H54 (cell line): ENCODE measurements around the gene SOWAHB.

Experiments
- DNase-seq: peaks from one replicate; pipeline ENCODE4 v3.0.0; 2011; ENCODE audit warnings: low spot score, mixed read lengths; ENCODE audit not compliant: insufficient read length
- FAIRE-seq: peaks from 3 replicates; lab custom pipeline; 2011; peaks lifted over from hg19 to GRCh38; lab: Jason Lieb, UNC
- POLR2A ChIP-seq: IDR thresholded peaks from 2 replicates; pipeline ENCODE4 v1.6.1; 2011; ENCODE audit warnings: low read depth, mild to moderate bottlenecking, low read length

The SOWAHB gene

DNA sequence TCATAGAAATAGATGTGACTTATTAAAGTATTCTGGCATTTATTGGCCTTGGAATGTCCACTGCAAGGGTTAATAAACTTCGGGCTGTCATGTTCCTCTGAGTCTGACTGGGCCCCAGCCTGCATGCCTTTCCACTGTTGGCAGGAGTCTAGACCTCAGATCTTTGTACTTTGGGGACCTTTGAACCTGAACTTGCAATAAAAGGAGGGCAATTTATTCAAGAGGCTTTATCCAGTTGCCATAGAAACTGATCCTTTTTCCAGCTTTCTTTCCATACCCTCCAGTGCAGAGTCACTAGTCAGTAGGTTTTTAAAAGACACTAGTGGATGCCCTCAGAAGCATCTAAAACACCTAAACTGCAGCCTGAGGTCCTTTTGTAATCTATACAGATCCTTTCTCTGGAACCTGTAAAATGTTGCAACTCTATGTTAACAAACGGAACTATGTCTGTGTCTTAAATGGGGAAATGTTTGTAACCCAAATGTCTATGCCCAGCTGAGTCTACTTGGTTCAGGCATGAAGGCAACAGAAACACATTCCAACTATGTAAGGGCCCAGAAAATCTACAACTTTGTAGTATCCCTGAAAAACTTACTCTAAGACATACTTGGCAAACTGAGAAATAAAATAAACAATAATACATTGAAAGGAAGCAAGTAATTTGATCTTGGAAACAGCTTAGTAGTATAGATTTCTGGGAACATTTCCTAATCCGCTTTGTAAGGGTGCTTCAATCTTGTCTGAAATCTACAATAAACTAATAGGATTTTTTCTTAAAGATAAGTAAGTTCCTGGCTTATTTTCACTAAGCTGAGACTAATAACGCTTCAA lies 41.5 kb downstream of the SOWAHB start:
- TF ChIP-seq POLR2A: no peak
- FAIRE-seq (no peak), DNase-seq (no peak)

DNA sequence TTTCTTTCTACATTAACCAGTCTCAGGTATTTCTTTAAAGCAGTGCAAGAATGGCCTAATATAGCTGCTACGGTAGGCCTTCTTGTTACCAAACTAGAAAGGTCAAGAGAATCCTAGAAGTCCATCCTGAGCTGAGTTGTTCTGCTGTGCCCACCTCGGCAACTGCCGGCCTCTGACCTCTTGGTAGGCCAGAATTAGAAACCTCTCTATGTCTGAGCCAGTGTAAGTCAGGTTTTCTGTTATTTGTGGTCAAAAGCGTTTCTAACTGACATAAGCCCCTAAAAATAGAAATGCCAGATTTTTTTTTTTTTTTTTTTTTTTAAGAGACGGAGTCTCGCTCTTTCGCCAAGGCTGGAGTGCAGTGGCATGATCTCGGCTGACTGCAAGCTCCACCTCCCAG lies 43.1 kb downstream of the SOWAHB start:
- no peak for FAIRE-seq

DNA sequence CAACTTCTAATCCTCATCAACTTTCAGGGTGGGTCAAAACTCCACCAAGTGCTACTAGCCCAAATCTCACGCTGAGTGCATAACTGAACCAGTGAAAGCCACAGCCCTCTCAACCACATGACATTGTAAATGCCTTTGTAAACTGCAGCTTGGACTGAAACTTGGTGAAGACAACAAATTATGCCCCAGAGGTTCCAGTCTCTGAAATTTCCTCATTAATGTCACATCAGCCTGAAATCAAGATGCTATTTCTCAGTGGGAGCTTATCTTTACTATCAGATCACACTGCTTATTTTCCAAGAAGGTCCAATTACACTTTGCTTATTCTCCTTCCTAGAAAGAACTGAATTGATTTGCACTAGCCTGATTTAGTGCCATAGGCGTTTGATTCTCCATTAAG lies 46.6 kb downstream of the SOWAHB start:
- DNase-seq: no peak
- no peak for FAIRE-seq
- no peak for TF ChIP-seq POLR2A

More for the DNA sequence above, 43.1 kb downstream of the SOWAHB start:
- TF ChIP-seq POLR2A: no peak
- no peak for DNase-seq

GRCh38 chr4:76850010-76850441 lies 47.9 kb downstream of the SOWAHB start:
- no peak for TF ChIP-seq POLR2A
- FAIRE-seq: no peak
- DNase-seq: no peak
